ENCODE measurements around the gene VSIG10.
"Not testable (repeated sequence)": the region's sequence is repeated elsewhere in the genome, so short reads cannot be mapped to it uniquely, and the experiment has no call there.

Gene VSIG10

GRCh38 chr12:118032188-118032587 lies 71.6 kb downstream of the VSIG10 start:
- no peak for DNase-seq

- DNase-seq = no peak
Observed at GRCh38 chr12:118029166-118029565, 74.6 kb downstream of the VSIG10 start.

- no peak for DNase-seq
Observed at GRCh38 chr12:118025168-118025567, 78.6 kb downstream of the VSIG10 start.

- DNase-seq = no peak
Observed at GRCh38 chr12:118023301-118023860, 80.4 kb downstream of the VSIG10 start.

- no peak for DNase-seq
Observed at GRCh38 chr12:118022728-118023109, 81.1 kb downstream of the VSIG10 start.

GRCh38 chr12:118022097-118022727 lies 81.6 kb downstream of the VSIG10 start:
- not testable (repeated sequence) for DNase-seq

- DNase-seq = no peak
Observed at GRCh38 chr12:118020036-118020435, 83.8 kb downstream of the VSIG10 start.

GRCh38 chr12:118017926-118018325 lies 85.9 kb downstream of the VSIG10 start:
- DNase-seq = no peak

GRCh38 chr12:118016424-118017264 lies 87.2 kb downstream of the VSIG10 start, which contains the start of gene RFC5:
Gene RFC5, plus strand, starts transcription at chr12:118016703. Its CDS starts 125 bp downstream, at chr12:118016828.
- peak; percentile 100 for DNase-seq

GRCh38 chr12:118015944-118016343 lies 87.9 kb downstream of the VSIG10 start:
- no peak for DNase-seq

GRCh38 chr12:118015306-118015705 lies 88.5 kb downstream of the VSIG10 start:
- DNase-seq = no peak

All from NCI-H774 (cell line).